B cell (primary cell): ENCODE measurements around the gene USH1C.

Experiments used
- EZH2 ChIP-seq: IDR thresholded peaks from 2 replicates; pipeline ENCODE4 v1.6.1; 2012; ENCODE audit warnings: borderline replicate concordance, low read depth, mild to moderate bottlenecking, moderate library complexity, low read length; ENCODE audit not compliant: insufficient read depth, poor library complexity, severe bottlenecking
- TF ChIP-seq, protein P1 (sequence below): fragments of 200-600 bp; IDR thresholded peaks from one replicate; pipeline ENCODE4 v1.8.0; 2022; ENCODE audit warnings: antibody characterized with exemption, mild to moderate bottlenecking

DNA sequence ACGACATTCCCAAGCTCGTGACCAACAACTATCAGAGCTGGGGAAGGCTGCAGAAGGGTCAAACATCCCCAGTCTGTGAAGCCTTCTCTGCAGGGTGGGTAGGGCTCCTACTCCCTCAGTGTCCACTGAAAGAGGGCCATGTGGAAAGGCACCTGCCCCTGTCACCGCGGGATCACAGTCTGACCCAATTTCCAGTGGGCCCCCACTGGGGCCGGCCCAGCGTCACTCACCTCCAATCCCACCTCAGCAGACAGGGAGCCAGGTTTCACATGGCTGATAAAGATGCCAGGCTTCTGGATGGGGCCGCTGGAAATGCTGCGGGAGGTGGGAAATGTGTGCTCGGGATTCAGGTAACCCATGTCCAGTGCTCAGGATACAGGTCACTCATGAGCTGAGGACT, 20.0 kb downstream of the USH1C start:
- TF ChIP-seq, protein P1, sequence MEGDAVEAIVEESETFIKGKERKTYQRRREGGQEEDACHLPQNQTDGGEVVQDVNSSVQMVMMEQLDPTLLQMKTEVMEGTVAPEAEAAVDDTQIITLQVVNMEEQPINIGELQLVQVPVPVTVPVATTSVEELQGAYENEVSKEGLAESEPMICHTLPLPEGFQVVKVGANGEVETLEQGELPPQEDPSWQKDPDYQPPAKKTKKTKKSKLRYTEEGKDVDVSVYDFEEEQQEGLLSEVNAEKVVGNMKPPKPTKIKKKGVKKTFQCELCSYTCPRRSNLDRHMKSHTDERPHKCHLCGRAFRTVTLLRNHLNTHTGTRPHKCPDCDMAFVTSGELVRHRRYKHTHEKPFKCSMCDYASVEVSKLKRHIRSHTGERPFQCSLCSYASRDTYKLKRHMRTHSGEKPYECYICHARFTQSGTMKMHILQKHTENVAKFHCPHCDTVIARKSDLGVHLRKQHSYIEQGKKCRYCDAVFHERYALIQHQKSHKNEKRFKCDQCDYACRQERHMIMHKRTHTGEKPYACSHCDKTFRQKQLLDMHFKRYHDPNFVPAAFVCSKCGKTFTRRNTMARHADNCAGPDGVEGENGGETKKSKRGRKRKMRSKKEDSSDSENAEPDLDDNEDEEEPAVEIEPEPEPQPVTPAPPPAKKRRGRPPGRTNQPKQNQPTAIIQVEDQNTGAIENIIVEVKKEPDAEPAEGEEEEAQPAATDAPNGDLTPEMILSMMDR: no peak
- no peak for TF ChIP-seq EZH2
